ENCODE measurements around the gene SNTB2. TPM values are rescaled to one million over a fixed set of nuclear protein-coding genes. Genes with fewer than 3 reads are reported as not detected.

Gene SNTB2
- total and polyA plus RNA-seq, 5 donors = 7.0 to 30.4 (median 20.7) TPM

DNA sequence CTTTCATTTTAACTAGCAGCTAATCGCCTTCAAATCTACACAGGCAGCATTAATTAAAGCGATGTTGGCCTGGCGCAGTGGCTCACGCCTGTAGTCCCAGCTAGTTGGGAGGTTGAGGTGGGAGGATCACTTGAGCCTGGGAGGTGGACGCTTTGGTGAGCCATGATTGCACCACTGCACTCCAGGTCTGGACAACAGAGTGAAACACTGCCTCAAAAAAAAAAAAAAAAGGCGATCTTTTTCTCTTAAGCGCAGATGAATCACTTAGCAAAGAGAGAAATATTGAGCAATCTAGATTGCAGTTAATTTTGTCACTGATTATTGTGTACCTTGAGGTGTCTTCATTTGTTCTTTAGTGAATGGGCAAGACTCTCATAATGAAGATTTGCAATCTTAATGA lies 12.4 kb downstream of the SNTB2 start:
- Histone ChIP-seq H3K4me3 (ENCODE audit: low read length) (no peak overlapping the region), H3K4me1 (ENCODE audit: control insufficient read depth, insufficient read depth, low read length) (peaks cover 2% of the 10 kb centered on the region), H3K9me3 (ENCODE audit: control insufficient read depth, low read length) (no peaks in the 10 kb centered on the region), H3K27me3 (ENCODE audit: control insufficient read depth, insufficient read depth) (no peaks in the 10 kb centered on the region), H3K27ac (ENCODE audit: low read length) (no peak overlapping the region)
- DNase-seq = no peak
- ATAC-seq = no peak
- intact Hi-C loops (cut with DNase I) = no loop called here
- WGBS = 96% methylated on average over 7 of the region's 7 CpGs

DNA sequence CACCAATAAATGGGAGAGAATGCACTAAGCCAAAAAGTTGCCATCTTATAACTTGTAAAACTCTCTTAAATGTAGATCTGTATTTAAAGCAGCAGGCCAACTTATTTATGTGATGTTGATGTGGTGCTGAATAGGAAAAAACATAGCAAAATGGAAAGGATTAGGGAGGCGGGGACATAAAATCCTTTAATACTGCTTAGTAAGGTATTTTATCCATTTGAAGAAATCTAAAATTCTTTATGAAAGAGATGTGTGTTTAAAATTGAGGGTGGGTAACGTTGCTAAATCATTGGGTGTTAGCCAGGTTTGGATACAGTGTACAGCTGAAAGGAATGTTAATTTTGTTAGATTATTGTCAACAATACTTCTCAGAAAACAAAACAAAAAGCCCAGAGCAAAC lies 14.3 kb downstream of the SNTB2 start:
- H3K27me3 ChIP-seq (ENCODE audit: control insufficient read depth, insufficient read depth) = no peaks in the 10 kb centered on the region
- whole genome bisulfite sequencing = 62% methylated on average over 2 of the region's 2 CpGs
- no peaks in the 10 kb centered on the region for H3K9me3 ChIP-seq (ENCODE audit: control insufficient read depth, low read length)
- no peak overlapping the region for H3K4me3 ChIP-seq (ENCODE audit: low read length)
- no peaks in the 10 kb centered on the region for H3K4me1 ChIP-seq (ENCODE audit: control insufficient read depth, insufficient read depth, low read length)
- intact Hi-C loops (cut with DNase I) = no loop called here
- no peak for ATAC-seq
- H3K27ac ChIP-seq (ENCODE audit: low read length) = no peak overlapping the region
- DNase-seq = no peak

DNA sequence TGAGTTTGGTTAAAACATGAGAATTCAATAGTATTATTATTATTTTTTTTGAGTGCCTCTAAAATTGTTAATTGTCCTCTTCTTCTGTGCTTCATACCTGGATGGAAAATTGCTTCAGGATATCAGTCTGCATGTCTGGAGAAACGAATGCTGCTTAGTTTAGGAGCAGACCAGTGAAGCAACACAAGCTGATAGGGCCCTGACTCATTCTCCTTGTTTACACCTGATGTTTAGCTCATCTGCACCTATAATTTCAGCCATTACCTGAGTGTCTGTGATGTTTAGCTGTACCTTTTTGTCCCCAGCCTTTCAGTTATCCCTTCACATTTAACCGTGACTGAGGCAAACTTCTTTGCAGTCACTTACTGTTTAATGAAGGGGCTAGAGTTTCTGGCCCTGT lies 14.8 kb downstream of the SNTB2 start:
- no peak for ATAC-seq
- H3K27me3 ChIP-seq (ENCODE audit: control insufficient read depth, insufficient read depth) = no peaks in the 10 kb centered on the region
- no peak for DNase-seq
- WGBS = 55% methylated on average over 2 of the region's 2 CpGs
- H3K27ac ChIP-seq (ENCODE audit: low read length) = no peak overlapping the region
- intact Hi-C loops (cut with DNase I) = no loop called here
- no peak overlapping the region for H3K4me3 ChIP-seq (ENCODE audit: low read length)
- no peaks in the 10 kb centered on the region for H3K4me1 ChIP-seq (ENCODE audit: control insufficient read depth, insufficient read depth, low read length)
- H3K9me3 ChIP-seq (ENCODE audit: control insufficient read depth, low read length) = no peaks in the 10 kb centered on the region

DNA sequence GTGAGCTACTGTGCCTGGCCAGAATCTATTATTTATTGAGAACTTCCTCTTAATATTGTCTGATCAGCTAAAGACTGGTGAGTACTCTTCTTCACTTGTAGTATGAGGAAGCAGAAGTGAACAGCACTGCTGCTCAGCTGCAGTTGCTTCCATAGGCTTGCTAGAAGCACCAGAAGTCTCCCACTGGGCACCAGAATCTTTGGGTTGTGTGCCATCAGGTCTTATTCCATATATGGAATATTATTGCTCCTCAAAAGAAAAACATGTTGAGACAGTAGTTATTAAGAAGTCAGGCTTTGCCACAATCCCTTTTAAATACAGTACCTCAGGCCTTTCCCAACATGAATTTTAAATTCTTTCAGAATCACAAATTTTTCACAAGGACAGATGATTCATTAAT lies 17.2 kb downstream of the SNTB2 start:
- H3K4me1 ChIP-seq (ENCODE audit: control insufficient read depth, insufficient read depth, low read length) = no peaks in the 10 kb centered on the region
- no peaks in the 10 kb centered on the region for H3K27me3 ChIP-seq (ENCODE audit: control insufficient read depth, insufficient read depth)
- intact Hi-C loops (cut with DNase I) = no loop called here
- no peaks in the 10 kb centered on the region for H3K9me3 ChIP-seq (ENCODE audit: control insufficient read depth, low read length)
- no peak overlapping the region for H3K27ac ChIP-seq (ENCODE audit: low read length)
- peak in 1 of 2 donors; percentile 26 for ATAC-seq
- H3K4me3 ChIP-seq (ENCODE audit: low read length) = no peak overlapping the region
- no peak for DNase-seq

DNA sequence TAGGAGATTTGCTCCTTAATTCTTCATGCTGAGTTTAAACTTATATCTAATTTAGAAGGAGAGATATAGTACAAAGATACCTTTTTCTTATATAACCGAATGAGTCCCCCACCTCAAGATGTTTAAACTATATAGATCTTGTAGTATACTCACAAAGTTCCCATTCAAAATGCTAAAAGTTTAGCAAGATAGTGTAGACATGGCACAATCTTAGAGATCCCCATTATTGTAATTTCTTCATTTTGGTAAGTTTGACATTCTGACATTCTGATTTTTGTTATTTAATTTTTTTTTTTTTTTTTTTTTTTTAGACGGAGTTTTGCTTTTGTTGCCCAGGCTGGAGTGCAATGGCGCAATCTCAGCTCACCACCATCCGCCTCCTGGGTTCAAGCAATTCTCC lies 22.8 kb downstream of the SNTB2 start:
- no peaks in the 10 kb centered on the region for H3K4me1 ChIP-seq (ENCODE audit: control insufficient read depth, insufficient read depth, low read length)
- 94% methylated on average over 4 of the region's 4 CpGs for WGBS
- H3K9me3 ChIP-seq (ENCODE audit: control insufficient read depth, low read length) = no peaks in the 10 kb centered on the region
- DNase-seq (no peak), ATAC-seq (no peak)
- H3K27ac ChIP-seq (ENCODE audit: low read length) = no peak overlapping the region
- no peaks in the 10 kb centered on the region for H3K27me3 ChIP-seq (ENCODE audit: control insufficient read depth, insufficient read depth)
- H3K4me3 ChIP-seq (ENCODE audit: low read length) = no peak overlapping the region
- intact Hi-C loops (cut with DNase I) = no loop called here

DNA sequence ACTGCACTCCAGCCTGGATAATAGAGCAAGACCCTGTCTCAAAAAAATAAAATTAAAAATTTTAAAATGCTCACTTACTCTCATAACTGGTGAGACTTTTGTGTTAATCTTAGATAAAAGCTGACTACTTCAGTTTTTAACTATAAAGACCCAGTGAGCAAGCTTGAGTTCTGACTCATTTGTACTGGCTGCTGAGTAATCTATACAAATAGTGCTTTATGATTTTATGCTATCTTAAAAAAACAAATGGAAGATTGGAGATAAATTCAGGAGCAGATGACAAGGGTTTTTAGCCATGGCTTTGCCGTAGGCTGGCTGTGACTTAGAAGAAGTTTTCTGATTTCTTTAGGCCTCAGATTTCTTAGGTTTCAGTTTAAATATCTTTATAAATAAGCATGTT lies 30.5 kb downstream of the SNTB2 start:
- H3K4me1 ChIP-seq (ENCODE audit: control insufficient read depth, insufficient read depth, low read length) = peaks cover 3% of the 10 kb centered on the region
- H3K9me3 ChIP-seq (ENCODE audit: control insufficient read depth, low read length) = no peaks in the 10 kb centered on the region
- intact Hi-C loops (cut with DNase I) = no loop called here
- no peak overlapping the region for H3K27ac ChIP-seq (ENCODE audit: low read length)
- DNase-seq (no peak), ATAC-seq (no peak)
- WGBS = 75% methylated on average over 1 of the region's 1 CpG
- H3K27me3 ChIP-seq (ENCODE audit: control insufficient read depth, insufficient read depth) = no peaks in the 10 kb centered on the region
- H3K4me3 ChIP-seq (ENCODE audit: low read length) = no peak overlapping the region

DNA sequence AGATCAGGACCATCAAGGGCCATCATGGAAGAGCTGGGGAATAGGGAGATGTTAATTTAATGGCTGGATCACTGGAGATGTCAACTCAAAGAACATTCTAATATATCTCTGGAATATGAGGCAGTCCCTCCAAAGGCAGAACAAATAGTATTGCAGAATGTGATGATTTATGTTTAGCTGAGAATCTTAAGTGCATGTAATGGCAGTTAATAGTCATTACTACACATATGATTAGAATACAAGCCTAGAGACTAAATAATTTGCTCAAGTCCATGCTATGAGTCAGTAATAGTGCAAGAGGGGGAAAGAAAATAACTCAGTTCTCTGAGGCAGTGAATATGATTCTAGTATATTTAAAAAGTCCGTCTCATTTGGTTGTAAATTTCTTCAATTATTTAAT lies 32.3 kb downstream of the SNTB2 start:
- Histone ChIP-seq H3K27me3 (ENCODE audit: control insufficient read depth, insufficient read depth) (no peaks in the 10 kb centered on the region), H3K9me3 (ENCODE audit: control insufficient read depth, low read length) (no peaks in the 10 kb centered on the region), H3K4me1 (ENCODE audit: control insufficient read depth, insufficient read depth, low read length) (peaks cover 3% of the 10 kb centered on the region), H3K27ac (ENCODE audit: low read length) (no peak overlapping the region), H3K4me3 (ENCODE audit: low read length) (no peak overlapping the region)
- intact Hi-C loops (cut with DNase I) = no loop called here
- ATAC-seq (no peak), DNase-seq (no peak)
- 99% methylated on average over 1 of the region's 1 CpG for WGBS

DNA sequence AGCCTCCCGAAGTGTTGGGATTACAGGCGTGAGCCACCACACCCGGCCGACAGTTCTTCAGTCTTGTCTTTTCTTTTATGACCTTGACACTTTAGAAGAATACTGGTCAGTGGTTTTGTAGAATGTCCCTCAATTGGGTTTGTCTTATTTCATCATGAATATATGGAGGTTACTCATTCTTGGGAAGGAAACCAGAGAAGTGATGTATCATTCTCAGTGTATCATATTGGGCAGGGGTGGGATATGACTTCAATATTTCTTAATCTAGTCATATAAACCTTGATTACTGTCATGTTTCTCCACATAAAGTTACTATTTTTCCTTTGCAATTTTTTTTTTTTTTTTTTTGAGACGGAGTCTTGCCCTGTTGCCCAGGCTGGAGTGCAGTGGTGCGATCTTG lies 36.9 kb downstream of the SNTB2 start:
- ATAC-seq (no peak), DNase-seq (no peak)
- 98% methylated on average over 6 of the region's 6 CpGs for WGBS
- no peak overlapping the region for H3K4me3 ChIP-seq (ENCODE audit: low read length)
- intact Hi-C loops (cut with DNase I) = no loop called here
- H3K4me1 ChIP-seq (ENCODE audit: control insufficient read depth, insufficient read depth, low read length) = peaks cover 1% of the 10 kb centered on the region
- H3K27me3 ChIP-seq (ENCODE audit: control insufficient read depth, insufficient read depth) = no peaks in the 10 kb centered on the region
- no peaks in the 10 kb centered on the region for H3K9me3 ChIP-seq (ENCODE audit: control insufficient read depth, low read length)
- H3K27ac ChIP-seq (ENCODE audit: low read length) = no peak overlapping the region

DNA sequence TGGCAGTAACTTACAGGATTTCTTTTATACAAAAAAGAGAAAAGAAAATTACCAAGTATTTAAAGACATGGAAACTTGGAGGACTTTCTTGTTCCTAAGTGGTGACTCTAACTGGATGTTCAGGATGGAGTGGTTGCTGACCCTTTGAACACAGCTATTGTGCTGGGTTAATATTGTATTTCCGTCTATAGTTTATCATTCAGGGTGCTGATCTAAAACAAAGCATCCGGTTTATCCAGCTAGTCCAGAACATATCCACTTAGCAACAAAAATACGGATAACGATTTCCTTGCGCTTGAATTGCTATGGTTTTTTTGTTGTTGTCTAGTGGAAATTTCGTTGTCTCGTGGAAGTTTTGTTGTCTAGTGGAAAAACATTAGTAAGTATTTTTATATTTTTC lies 38.2 kb downstream of the SNTB2 start:
- Histone ChIP-seq H3K4me1 (ENCODE audit: control insufficient read depth, insufficient read depth, low read length) (peaks cover 1% of the 10 kb centered on the region), H3K27me3 (ENCODE audit: control insufficient read depth, insufficient read depth) (no peaks in the 10 kb centered on the region), H3K27ac (ENCODE audit: low read length) (no peak overlapping the region), H3K9me3 (ENCODE audit: control insufficient read depth, low read length) (no peaks in the 10 kb centered on the region), H3K4me3 (ENCODE audit: low read length) (no peak overlapping the region)
- ATAC-seq = peak; percentile 71 to 97
- 67% methylated on average over 7 of the region's 7 CpGs for WGBS
- intact Hi-C loops (cut with DNase I) = no loop called here
- DNase-seq = no peak

DNA sequence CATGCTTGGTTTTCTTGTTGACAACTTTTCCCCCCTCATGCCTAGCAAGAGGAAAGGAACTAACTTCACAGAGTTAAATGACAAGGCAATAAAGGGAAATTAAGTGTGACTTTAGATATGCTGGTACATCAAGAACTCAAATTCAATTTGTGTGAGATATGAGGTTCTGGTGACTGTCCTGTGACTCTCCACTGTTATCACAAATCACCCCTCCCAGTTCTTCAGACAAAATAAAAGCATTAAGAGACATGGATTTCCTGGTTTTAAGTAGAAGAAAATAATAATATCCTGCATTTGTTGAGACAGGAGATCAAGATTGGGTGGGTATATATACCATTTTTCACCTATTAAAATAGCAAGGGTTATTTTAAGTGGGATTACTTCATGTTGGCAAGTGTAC lies 46.2 kb downstream of the SNTB2 start:
- no peaks in the 10 kb centered on the region for H3K9me3 ChIP-seq (ENCODE audit: control insufficient read depth, low read length)
- no peaks in the 10 kb centered on the region for H3K27me3 ChIP-seq (ENCODE audit: control insufficient read depth, insufficient read depth)
- intact Hi-C loops (cut with DNase I) = no loop called here
- no peak overlapping the region for H3K27ac ChIP-seq (ENCODE audit: low read length)
- peak; percentile 35 to 68 for ATAC-seq
- no peak for DNase-seq
- no peak overlapping the region for H3K4me3 ChIP-seq (ENCODE audit: low read length)
- H3K4me1 ChIP-seq (ENCODE audit: control insufficient read depth, insufficient read depth, low read length) = peaks cover 14% of the 10 kb centered on the region

DNA sequence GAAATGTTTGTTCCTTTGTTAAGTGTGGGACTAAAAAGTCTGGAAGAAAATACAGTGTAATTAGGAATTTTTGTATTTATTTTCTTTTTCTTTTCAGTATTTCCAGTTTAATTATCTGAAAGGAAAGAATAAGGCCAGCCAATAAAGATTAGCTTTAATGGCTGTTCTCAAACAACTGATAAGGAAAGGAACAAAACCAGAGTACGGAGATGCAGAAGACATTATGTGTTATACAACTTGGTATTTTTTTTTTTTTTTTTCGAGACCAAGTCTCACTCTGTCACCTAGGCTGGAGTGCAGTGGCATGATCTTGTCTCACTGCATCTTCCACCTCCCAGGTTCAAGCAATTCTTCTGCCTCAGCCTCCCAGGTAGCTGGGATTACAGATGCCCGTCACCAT lies 47.5 kb downstream of the SNTB2 start:
- no peaks in the 10 kb centered on the region for H3K27me3 ChIP-seq (ENCODE audit: control insufficient read depth, insufficient read depth)
- peak; percentile 57 to 64 for ATAC-seq
- H3K4me1 ChIP-seq (ENCODE audit: control insufficient read depth, insufficient read depth, low read length) = peaks cover 18% of the 10 kb centered on the region
- no peak for DNase-seq
- no peak overlapping the region for H3K4me3 ChIP-seq (ENCODE audit: low read length)
- WGBS = 55% methylated on average over 3 of the region's 3 CpGs
- intact Hi-C loops (cut with DNase I) = no loop called here
- H3K9me3 ChIP-seq (ENCODE audit: control insufficient read depth, low read length) = no peaks in the 10 kb centered on the region
- no peak overlapping the region for H3K27ac ChIP-seq (ENCODE audit: low read length)

DNA sequence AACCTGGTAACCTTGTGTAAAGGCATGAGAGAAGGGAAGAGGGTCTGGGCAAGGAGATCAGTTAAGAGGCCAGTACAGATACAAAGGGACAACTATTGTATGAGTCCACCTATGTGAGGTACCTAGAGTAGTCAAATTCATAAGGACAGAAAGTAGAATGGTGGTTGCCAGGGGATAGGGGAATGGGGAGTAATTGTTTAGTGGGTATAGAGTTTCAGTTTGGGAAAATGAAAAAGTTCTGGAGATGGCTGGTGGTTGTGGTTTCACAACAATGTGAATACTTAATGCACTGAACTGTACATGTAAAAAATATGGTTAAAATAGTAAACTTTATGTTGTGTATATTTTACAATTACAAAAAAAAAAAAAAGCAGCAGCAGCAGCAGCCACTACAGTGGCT lies 49.4 kb downstream of the SNTB2 start:
- DNase-seq (no peak), ATAC-seq (no peak)
- intact Hi-C loops (cut with DNase I) = no loop called here
- Histone ChIP-seq H3K27me3 (ENCODE audit: control insufficient read depth, insufficient read depth) (no peaks in the 10 kb centered on the region), H3K4me3 (ENCODE audit: low read length) (no peak overlapping the region), H3K4me1 (ENCODE audit: control insufficient read depth, insufficient read depth, low read length) (peaks cover 18% of the 10 kb centered on the region), H3K27ac (ENCODE audit: low read length) (no peak overlapping the region), H3K9me3 (ENCODE audit: control insufficient read depth, low read length) (no peaks in the 10 kb centered on the region)
